Glutamatergic neuron (in vitro differentiated cells): Measurements from ENCODE around the gene RNGTT. TPM values are rescaled to one million over a fixed set of nuclear protein-coding genes. Genes with fewer than 3 reads are reported as not detected.

Experiments used
- DNase-seq: peaks from one replicate; pipeline ENCODE4 v3.0.0; 2022
- H3K27ac Mint-ChIP-seq: one replicate; pipeline ENCODE4 v1.8.0; 2020; ENCODE audit warnings: mild to moderate bottlenecking, mixed read lengths, inconsistent platforms; ENCODE audit not compliant: unreplicated experiment
- H3K27me3 Mint-ChIP-seq: one replicate; pipeline ENCODE4 v1.8.0; 2020; ENCODE audit warnings: mild to moderate bottlenecking, moderate library complexity, mixed read lengths, inconsistent platforms; ENCODE audit not compliant: unreplicated experiment
- H3K36me3 Mint-ChIP-seq: one replicate; pipeline ENCODE4 v1.8.0; 2020; ENCODE audit warnings: mild to moderate bottlenecking, mixed read lengths, inconsistent platforms; ENCODE audit not compliant: unreplicated experiment
- H3K4me1 Mint-ChIP-seq: one replicate; pipeline ENCODE4 v1.8.0; 2020; ENCODE audit warnings: mild to moderate bottlenecking, low read depth, mixed read lengths, inconsistent platforms; ENCODE audit not compliant: unreplicated experiment
- H3K4me3 Mint-ChIP-seq: one replicate; pipeline ENCODE4 v1.8.0; 2020; ENCODE audit warnings: mild to moderate bottlenecking, mixed read lengths, inconsistent platforms; ENCODE audit not compliant: unreplicated experiment
- H3K9me3 Mint-ChIP-seq: one replicate; pipeline ENCODE4 v1.8.0; 2020; ENCODE audit warnings: mild to moderate bottlenecking, moderate library complexity, mixed read lengths, inconsistent platforms; ENCODE audit not compliant: unreplicated experiment
- CTCF ChIP-seq: fragments of 200-600 bp; sonication (generic); IDR thresholded peaks from one replicate; pipeline ENCODE4 v1.5.0; 2021; ENCODE audit not compliant: partially characterized antibody, unreplicated experiment
- total RNA-seq: library from RNA; stranded (reverse); fragmentation: NEBNext Ultra II Directional; extraction: Animal tissue kit (Norgen Biotek cat#: 25700); gene quantifications from one replicate; pipeline ENCODE4 v1.2.1, GENCODE V29; 2021; ENCODE audit not compliant: unreplicated experiment

RNGTT gene
- total RNA-seq, 1 donor from 2014 or later = 23.9 TPM

GRCh38 chr6:88992741-88993552, 29.5 kb upstream of the RNGTT start:
- H3K4me1 Mint-ChIP-seq = no peaks in the 10 kb centered on the region
- H3K36me3 Mint-ChIP-seq = no peaks in the 10 kb centered on the region
- H3K9me3 Mint-ChIP-seq = peaks cover 1% of the 10 kb centered on the region
- H3K27me3 Mint-ChIP-seq = no peaks in the 10 kb centered on the region
- no peak for DNase-seq
- TF ChIP-seq CTCF = no peak
- H3K27ac Mint-ChIP-seq = no peak overlapping the region
- H3K4me3 Mint-ChIP-seq = no peak overlapping the region

GRCh38 chr6:88989215-88989614, 25.8 kb upstream of the RNGTT start:
- TF ChIP-seq CTCF = no peak
- Mint-ChIP-seq H3K36me3 (no peaks in the 10 kb centered on the region), H3K4me3 (no peak overlapping the region), H3K27ac (no peak overlapping the region), H3K9me3 (no peaks in the 10 kb centered on the region), H3K4me1 (no peaks in the 10 kb centered on the region), H3K27me3 (no peaks in the 10 kb centered on the region)
- no peak for DNase-seq

GRCh38 chr6:88987922-88988321, 24.5 kb upstream of the RNGTT start:
- TF ChIP-seq CTCF = no peak
- no peaks in the 10 kb centered on the region for H3K9me3 Mint-ChIP-seq
- no peak for DNase-seq
- H3K27me3 Mint-ChIP-seq = no peaks in the 10 kb centered on the region
- H3K4me1 Mint-ChIP-seq = no peaks in the 10 kb centered on the region
- no peak overlapping the region for H3K4me3 Mint-ChIP-seq
- no peaks in the 10 kb centered on the region for H3K36me3 Mint-ChIP-seq
- H3K27ac Mint-ChIP-seq = no peak overlapping the region

- Mint-ChIP-seq H3K27ac (no peak overlapping the region), H3K27me3 (no peaks in the 10 kb centered on the region), H3K4me1 (no peaks in the 10 kb centered on the region), H3K9me3 (no peaks in the 10 kb centered on the region), H3K4me3 (no peak overlapping the region), H3K36me3 (no peaks in the 10 kb centered on the region)
- no peak for TF ChIP-seq CTCF
- DNase-seq = no peak
These were observed 22.5 kb upstream of the RNGTT start for GRCh38 chr6:88985901-88986300.

GRCh38 chr6:88984606-88985005, 21.2 kb upstream of the RNGTT start:
- Mint-ChIP-seq H3K36me3 (no peaks in the 10 kb centered on the region), H3K4me3 (no peak overlapping the region), H3K27ac (no peak overlapping the region), H3K9me3 (no peaks in the 10 kb centered on the region), H3K4me1 (no peaks in the 10 kb centered on the region), H3K27me3 (no peaks in the 10 kb centered on the region)
- no peak for DNase-seq
- TF ChIP-seq CTCF = no peak
